GM21576 (cell line): ENCODE measurements around the gene HEATR3.
A peak's percentile ranks its signal among the peaks of the same experiment; 100 is the strongest.
"Not testable (repeated sequence)": the region's sequence is repeated elsewhere in the genome, so short reads cannot be mapped to it uniquely, and the experiment has no call there.

ENCODE experiments used
- ATAC-seq: cut with Tn5 transposase; IDR thresholded peaks from one replicate; pipeline ENCODE4 v1.9.1; 2021; ENCODE audit warnings: mild to moderate bottlenecking, moderate library complexity; ENCODE audit not compliant: unreplicated experiment

The HEATR3 gene

DNA sequence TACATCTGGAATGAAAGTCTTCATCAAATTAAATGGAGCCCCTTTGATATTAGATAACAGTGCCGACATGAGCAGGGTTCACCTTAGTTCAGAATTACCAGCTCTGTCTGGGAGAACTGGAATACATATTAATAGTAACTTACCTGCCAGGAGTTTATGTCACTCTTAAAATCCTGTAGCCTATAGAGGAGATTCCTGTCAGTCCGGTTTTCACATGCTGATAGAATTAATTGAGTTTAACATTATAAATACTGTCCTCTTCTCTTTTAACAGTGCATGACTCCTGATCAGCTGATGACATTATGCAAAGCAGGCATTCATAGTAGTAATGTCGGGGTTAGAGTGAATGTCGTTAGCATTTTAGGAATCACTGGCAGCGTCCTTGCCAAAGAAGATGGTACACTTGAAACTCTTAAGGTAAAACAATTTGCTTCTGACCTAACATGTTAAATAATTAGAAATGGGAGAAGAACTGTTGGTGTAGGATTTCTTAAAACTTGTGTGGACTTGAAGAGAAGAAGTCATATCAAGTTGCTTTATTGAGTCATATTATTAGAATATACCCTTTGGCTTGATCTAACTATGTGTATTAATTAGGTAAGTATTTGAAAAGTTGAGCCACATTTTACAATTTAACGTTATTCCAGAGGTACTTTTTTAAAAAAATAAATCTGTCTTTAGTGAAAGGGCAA is 34.3 kb downstream of the HEATR3 start:
- no peak for ATAC-seq

DNA sequence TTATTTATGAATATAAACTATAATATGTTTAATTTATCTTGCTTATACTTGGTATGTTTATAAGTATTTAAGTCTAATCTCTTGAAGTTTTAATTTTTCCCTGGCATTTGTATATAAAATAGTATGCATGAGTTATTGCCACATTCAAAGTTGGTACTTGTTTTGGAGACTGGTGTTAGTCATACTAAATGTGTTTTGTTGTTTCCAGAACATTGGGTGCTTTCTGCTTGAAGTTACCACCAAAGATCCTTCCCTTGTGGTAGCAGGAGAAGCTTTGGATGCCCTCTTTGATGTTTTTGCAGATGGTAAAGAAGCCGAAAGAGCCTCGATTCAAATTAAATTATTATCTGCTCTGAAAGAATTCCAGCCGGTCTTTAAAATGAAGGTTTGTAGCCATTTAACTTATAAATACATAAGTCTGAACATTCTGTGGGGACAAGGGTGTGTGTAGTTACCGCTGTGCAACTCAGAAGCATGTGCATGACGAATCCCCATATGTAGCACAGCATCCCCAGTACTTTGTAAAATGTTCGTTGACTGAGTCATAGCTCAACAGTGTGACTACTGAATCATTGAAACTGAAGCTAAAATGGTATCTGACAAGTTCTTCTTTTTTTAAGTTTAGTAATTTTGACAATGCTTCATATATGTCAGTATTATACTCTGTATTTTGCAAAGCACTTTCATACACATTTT is 36.4 kb downstream of the HEATR3 start:
- no peak for ATAC-seq

DNA sequence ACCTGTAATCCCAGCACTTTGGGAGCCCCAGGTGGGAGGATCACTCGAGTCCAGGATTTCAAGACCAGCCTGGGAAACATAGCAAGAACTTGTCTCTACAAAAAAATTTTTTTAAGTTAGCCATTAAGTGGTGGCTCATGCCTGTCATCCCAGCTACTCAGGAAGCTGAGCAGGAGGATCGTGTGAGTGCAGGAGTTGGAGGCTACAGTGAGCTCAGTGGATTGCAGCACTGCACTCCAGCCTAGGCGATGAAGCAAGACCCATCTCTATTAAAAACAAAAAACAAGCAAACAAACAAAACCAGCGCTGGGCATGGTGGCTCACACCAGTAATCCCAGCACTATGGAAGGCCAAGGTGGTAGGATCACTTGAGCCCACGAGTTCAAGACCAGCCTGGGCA is 38.0 kb downstream of the HEATR3 start:
- no peak for ATAC-seq

DNA sequence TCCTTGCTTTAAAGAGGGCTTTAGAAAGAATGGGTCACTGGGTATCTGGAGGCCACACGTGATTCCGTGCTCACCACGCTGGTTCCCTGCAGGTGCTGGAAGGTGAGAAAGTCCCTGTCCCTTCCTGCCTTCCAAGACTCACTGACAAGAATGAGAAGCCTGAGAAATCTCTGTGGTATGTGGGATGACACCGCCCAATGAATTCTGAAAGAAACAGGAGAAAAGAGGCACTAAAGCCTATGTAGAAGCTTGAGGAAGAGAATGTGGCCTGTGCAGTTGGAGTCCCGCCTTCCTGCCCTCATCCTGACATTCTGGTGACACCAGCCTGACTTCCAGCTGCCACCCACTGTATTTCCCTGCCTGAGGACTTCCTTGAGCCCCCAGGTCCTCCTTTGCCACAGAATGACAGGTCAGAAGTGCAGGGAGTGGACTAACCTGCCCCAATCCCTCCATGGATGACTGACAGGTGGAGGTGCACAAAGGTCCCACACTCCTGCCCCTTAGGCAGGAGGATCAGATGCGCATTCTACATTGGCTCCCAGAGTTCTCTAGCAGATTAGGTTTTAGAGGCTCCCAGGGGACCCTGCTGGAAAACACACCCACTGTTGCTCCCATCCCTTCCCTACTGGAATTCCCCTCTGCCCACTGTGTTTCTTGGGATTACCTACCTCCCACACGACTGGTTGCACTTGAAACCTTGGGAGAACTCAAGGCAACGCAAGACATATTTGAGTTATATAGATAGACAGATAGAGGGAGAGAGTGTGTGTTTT is 48.8 kb downstream of the HEATR3 start:
- ATAC-seq = no peak

DNA sequence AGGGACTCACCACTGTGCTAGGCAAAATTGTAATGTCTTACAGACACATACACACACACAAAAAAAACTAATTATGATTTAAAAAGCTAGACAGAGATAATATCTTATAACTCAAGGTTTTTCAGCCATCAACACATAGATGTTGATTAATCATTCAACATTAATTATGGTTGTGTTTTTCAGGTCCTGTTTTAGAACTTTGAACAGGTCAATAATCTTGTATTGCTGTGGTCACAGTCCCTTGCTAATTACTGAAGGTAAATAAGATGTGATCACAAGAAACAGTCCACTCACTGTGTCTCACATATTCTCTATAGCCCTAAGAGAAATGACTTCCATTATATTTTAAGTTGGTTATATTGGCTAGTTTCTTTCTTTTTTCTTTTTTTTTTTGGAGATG is 54.9 kb downstream of the HEATR3 start:
- no peak for ATAC-seq

DNA sequence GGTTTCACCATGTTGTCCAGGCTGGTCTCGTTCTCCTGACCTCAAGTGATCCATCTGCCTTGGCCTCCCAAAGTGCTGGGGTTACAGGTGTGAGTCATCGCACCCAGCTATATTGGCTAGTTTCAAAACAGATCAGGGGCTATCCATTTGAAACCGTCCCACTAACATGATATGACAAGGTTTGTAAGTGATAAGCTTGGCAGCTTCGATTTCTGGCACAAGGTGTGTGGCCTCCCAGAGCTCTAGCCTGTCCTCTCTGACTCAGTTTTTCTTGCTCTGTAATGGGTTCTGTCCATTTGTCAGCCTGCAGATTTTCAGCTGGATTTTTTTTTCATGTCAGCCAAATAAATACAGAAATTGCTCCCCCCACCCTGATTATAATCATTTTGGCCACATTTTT is 55.5 kb downstream of the HEATR3 start:
- ATAC-seq = peak; percentile 45

DNA sequence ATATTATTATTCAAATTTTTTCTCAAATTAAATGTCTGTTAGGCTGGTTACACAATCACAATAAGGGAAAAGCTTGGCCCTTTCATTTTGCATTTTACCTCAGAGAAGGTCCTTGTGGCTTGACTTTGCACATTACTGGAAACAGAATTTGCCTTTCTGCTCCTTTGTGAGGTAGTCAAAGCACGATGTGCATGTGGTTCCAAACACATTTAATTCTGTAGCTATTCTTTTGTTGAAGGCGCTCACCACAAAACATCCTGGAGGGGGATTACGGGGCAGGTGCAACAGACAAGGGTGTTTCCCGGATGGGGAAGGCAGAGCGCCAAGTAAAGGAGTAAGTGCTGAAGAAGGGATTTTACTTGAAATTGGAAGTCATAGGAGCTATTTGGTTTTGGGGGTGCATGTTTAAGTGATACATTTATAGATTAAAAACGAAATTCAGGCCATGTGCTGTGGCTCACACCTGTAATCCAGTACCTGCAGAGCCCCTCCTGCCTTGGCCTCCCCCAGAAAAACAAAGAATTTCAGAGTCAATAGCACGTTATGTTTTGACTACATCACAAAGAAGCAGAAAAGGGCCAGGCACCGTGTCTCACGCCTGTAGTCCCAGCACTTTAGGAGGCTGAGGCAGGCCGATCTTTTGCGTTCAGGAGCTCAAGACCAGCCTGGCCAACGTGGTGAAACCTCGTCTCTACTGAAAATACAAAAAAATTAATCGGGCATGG is 56.1 kb downstream of the HEATR3 start:
- ATAC-seq = peak; percentile 40

DNA sequence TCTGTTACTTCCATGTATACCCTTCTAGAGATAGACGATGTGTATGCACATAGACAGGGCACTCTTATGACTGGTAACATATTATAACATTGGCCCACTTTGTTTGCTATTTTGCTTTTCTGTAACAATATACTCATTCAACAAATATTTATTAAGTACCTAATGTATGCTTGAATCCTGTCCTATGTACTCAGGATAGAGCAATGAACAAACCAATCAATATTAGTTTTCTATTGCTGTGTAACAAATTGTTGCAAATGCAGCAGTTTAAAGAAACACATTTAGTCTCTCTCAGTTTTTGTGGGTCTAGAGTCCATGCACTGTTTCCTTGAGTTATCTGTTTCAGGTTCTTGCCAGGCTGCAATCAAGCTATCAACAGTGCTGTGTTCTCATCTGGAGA is 57.6 kb downstream of the HEATR3 start:
- ATAC-seq = no peak

DNA sequence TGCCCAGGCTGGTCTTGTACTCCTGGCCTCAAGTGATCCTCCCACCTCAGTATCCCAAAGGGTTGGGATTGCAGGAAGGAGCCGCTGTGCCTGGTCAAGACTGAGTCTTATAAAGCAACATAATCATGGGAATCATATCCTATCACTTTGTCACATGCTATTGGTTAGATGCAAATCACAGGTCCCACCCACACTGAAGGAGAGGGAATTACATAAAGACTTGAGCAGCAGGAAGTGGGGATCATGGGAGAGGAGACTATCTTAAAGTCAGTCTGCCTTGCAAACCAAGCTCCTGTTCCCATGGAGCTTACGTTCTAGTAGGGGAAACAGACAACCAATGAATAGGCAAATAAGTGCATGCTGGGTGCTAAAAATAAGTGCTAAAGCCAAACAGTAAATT is 59.0 kb downstream of the HEATR3 start:
- ATAC-seq = no peak

DNA sequence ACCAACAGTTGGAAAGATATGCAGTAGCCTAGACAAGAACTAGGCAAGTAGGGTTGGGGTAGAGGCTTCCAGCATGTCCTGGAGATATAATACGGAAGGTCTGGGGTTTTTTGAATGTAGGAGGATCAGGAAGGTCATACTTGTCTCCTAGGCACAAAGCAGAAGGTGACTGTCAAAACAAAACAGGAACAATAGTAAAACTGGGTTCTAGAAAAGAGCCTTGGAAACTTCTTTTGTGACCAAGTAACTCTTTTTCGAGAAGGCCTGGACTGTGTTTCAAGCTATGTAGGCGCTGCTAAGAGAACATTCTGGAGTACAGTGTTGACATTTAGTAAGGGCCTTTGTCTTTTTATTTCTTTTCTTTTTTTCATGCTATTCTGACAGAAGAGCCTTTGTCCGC is 60.4 kb downstream of the HEATR3 start:
- no peak for ATAC-seq

DNA sequence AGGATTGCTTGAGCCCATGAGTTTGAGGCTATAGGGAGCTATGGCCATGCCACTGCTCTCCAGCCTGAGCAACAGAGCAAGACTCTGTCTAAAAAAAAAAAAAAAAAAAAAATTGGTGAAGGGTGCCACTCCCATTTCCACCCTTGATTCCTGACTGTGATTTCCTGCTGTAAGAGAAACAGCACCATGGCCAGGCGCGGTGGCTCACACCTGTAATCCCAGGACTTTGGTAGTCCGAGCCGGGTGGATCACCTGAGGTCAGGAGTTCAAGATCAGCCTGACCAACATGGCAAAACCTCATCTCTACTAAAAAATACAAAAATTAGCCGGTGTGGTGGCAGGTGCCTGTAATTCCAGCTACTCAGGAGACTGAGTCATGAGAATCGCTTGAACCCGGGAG is 66.8 kb downstream of the HEATR3 start:
- ATAC-seq = not testable (repeated sequence)

DNA sequence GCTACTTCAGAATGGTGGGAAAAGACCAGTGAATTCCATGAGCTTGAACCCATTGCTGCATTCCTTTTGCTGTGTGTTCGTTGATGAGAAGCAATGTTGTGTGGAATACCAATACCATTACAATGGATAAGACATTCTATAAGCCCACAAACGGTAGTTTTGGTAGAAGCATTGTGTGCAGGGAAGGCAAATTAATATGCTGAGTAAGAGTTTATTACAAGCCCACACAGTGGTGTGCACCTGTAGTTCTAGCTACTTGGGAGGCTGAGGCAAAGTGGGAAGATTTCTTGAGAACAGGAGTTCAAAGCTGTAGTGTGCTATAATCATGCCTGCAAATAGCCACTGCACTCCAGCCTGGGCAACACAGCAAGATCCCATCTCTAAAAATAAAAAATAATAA is 67.4 kb downstream of the HEATR3 start:
- ATAC-seq = no peak

DNA sequence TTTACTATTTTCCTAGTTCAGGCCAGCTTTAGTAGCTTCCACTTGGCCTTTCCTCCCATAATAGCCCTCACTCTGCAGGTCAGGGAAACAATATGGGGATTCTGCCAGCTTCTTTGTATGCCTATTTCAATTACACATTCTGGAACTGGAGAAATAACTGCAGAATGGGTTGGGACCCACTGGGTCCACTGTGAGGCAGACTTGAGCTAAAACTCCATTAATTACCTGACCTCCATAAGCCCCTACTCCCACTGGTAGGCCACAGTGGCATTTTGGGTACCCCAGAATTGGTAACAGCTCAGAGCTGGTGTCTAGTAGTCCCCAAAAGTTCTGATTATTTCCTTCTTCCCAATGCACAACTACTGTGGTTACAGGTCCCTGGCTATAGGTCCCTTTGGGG is 70.6 kb downstream of the HEATR3 start:
- no peak for ATAC-seq

DNA sequence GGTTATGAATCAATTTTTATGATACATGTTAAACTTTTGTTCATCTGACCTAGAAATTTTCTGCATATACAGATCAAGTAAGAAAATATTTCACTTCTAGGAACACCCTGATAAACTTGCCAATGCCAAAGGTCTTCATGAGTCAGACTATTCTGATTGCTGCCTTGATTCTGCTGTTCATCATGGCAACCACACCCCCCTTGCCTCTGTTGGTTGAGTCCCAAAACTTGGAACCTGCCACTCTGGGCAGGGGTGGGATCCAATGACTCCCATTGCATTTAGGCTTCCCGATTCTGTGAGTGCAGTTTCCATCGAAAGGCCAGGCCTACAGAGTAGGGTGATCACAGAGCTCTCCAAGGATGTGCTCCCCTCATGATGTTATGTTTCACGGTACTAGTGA is 71.5 kb downstream of the HEATR3 start:
- ATAC-seq = no peak

DNA sequence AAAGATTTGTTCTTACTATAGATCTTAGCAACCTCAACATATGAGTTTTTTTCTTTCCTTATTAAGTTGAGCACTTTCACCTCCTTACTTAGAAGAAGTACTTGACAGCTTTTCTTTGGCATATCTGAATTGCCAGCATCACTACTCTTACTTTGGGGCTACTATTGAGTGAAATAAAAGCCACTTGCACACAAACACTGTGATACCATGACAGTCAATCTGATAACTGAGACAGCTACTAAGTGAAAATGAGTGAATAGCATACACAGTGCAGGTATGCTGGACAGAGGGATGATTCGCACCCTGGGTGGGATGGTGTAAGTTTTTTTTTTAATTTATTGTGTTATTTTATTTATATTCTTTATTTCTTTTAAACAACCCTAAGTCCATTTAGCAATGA is 73.8 kb downstream of the HEATR3 start:
- no peak for ATAC-seq

DNA sequence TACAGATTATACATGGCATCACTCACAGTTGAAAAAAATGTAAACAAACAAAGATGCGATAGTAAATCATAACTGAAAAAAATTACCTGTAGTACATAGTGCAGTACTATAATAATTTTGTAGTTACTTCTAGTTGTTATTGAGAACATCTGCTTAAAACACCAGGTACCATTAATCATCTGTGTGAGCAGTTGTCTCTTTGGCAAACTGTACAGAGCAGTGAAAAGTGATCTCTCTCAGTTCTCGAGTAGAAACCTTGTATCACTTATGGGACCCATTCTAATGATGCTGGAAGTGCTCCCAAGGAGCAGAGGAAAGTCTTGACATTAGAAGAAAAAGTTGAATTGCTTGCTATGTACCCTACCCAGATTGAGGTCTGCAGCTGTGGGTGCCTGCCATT is 78.4 kb downstream of the HEATR3 start:
- ATAC-seq = no peak

DNA sequence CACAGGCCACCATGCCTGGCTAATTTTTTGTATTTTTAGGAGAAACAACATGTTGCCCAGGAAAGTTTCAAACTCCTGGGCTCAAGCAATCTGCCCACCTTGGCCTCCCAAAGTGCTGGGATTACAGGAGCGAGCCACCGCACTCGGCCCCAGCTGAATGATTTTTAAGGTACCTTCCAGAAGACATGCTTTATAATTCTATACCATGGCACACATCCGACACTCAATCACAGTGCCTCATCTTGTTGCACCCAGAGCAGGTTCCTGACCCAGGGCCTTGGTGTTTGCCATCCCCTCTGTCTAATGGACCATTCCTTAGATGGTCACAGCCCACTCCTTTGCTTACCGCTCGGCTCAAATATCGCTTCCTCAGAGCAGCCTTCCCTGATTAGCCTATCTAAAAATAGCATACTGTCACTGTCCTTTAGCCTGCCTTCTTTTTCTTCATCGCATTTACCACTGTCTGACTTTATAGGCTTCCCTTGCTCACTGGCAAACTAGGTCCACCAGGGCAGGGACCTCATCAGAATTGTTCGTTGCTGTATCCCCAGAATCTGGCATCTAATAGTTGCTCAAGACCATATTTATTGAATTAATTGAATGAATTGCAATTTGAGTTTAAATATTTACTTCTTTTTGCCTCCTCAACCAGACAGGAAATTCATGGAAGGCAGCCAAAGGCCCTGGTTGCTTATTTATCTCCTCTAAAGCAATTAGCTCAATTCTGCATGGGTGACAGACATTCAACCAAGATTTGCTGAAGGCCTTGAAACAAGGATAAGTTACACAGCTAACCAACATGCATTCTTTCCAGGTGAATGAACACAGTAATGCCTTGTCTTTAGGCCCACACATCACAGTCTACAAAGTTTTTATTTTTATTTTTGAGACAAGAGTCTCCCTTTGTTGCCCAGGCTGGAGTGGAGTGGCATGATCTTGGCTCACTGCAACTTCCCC is 81.0 kb downstream of the HEATR3 start:
- no peak for ATAC-seq

DNA sequence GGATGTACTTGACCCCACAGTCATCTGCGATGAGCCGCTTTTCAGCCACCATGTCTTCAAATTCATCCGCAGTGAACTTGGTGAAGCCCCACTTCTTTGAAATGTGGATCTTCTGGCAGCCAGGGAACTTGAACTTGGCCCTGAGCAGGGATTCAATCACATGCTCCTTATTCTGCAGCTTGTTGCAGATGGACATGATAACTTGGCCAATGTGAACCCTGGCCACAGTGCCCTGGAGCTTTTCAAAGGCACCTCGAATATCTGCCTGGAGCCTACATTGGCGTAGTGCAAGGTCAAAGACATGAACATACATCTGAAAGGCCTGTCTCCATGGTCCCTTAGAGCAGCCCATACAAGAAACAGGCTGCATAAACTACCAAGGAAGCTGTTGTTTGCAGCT is 85.6 kb downstream of the HEATR3 start:
- ATAC-seq = no peak

DNA sequence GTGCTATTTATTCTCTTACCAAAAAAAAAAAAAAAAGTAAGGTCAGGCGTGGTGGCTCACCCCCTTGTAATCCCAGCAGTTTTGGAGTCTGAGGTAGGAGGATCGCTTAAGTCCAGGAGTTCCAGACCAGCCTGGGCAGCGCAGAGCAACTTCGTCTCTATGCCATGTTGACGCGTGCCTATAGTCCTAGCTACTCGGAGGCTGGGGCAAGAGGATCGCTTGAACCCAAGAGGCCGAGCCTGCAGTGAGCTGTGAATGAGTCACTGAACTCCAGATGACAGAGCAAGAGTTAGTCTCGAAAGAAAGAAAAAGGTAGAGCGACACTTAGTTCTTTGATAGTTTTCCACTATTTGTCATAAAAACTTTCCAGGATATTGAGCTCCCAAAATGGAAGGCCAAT is 86.0 kb downstream of the HEATR3 start:
- no peak for ATAC-seq

DNA sequence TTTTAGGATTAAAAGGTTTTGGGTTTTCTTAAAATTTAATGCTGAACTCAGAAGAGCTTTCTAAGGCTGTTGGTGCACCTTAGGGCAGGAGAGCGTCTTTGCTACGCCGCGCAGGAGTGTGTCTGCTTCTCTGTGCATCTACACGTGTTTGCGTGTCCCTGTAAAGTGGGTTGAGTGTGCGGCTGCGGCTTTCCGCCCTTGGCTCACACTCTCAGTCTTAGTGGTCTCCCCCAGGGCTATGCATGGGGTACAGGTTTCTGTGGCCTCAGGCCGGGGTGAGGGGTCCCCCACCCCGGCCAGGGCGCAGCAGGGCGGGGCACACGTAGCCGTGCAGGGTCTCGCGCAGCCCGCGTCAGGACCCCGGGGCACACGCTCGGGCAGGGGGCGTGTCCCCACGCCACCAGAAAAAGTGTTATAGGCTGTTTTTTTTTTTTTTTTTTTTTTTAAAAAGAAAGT is 86.6 kb downstream of the HEATR3 start:
- peak; percentile 49 for ATAC-seq
